Measurements from ENCODE around the gene ZNF608. TPM values are rescaled to one million over a fixed set of nuclear protein-coding genes. Genes with fewer than 3 reads are reported as not detected.

The ZNF608 gene
- total RNA-seq, 3 donors from 2014 or later (not counting 1 experiment from before 2014, with no cell fraction given): 0.39 to 6.6 TPM; not detected in 1

- no peaks in the 10 kb centered on the region for H3K27me3 ChIP-seq (ENCODE audit: control insufficient read depth, insufficient read depth, low read length)
- no peak for DNase-seq
- 84% methylated on average over 4 of the region's 4 CpGs for WGBS (ENCODE audit: insufficient coverage)
- H3K4me3 ChIP-seq (ENCODE audit: low read length): no peak overlapping the region
- H3K27ac ChIP-seq (ENCODE audit: low read length): no peak overlapping the region
- no peak for TF ChIP-seq CTCF (IDR thresholded peaks at IDR 0.05)
- Mint-ChIP-seq H3K27me3 (ENCODE audit: low read depth in 2 of 2) (peaks cover 7% of the 10 kb centered on the region in 2 donors), H3K9me3 (no peaks in the 10 kb centered on the region), H3K4me1 (no peaks in the 10 kb centered on the region), H3K27ac (no peak overlapping the region), H3K36me3 (no peaks in the 10 kb centered on the region), H3K4me3 (no peak overlapping the region)
- H3K9me3 ChIP-seq (ENCODE audit: control insufficient read depth, insufficient read depth, low read length): no peaks in the 10 kb centered on the region
- intact Hi-C loops (cut with micrococcal nuclease): no loop called here
- H3K4me1 ChIP-seq (ENCODE audit: control insufficient read depth, insufficient read depth, low read length): no peaks in the 10 kb centered on the region
- no peak for ATAC-seq
- H3K36me3 ChIP-seq (ENCODE audit: control insufficient read depth, insufficient read depth, low read length): no peaks in the 10 kb centered on the region
Observed at GRCh38 chr5:124719113-124719967, 27.1 kb downstream of the ZNF608 start.

GRCh38 chr5:124718380-124718789 lies 28.1 kb downstream of the ZNF608 start:
- 86% methylated on average over 2 of the region's 2 CpGs for WGBS (ENCODE audit: insufficient coverage)

GRCh38 chr5:124716169-124716568 lies 30.3 kb downstream of the ZNF608 start:
- no peaks in the 10 kb centered on the region for H3K27me3 ChIP-seq (ENCODE audit: control insufficient read depth, insufficient read depth, low read length)
- H3K4me1 ChIP-seq (ENCODE audit: control insufficient read depth, insufficient read depth, low read length): no peaks in the 10 kb centered on the region
- no peaks in the 10 kb centered on the region for H3K36me3 Mint-ChIP-seq
- no peak overlapping the region for H3K4me3 Mint-ChIP-seq
- H3K36me3 ChIP-seq (ENCODE audit: control insufficient read depth, insufficient read depth, low read length): no peaks in the 10 kb centered on the region
- intact Hi-C loops (cut with micrococcal nuclease): no loop called here
- H3K9me3 Mint-ChIP-seq: peaks cover 0 to 3% of the 10 kb centered on the region in 2 donors
- H3K9me3 ChIP-seq (ENCODE audit: control insufficient read depth, insufficient read depth, low read length): no peaks in the 10 kb centered on the region
- WGBS (ENCODE audit: insufficient coverage): no CpG with 5 or more reads among the region's 1 CpG
- H3K27ac ChIP-seq (ENCODE audit: low read length): no peak overlapping the region
- no peak for DNase-seq
- no peak overlapping the region for H3K27ac Mint-ChIP-seq
- no peak for ATAC-seq
- no peaks in the 10 kb centered on the region for H3K4me1 Mint-ChIP-seq
- H3K27me3 Mint-ChIP-seq (ENCODE audit: low read depth in 2 of 2): peaks cover 4 to 14% of the 10 kb centered on the region in 2 donors
- no peak overlapping the region for H3K4me3 ChIP-seq (ENCODE audit: low read length)
- no peak for TF ChIP-seq CTCF (IDR thresholded peaks at IDR 0.05)

More at GRCh38 chr5:124718380-124718789, 28.1 kb downstream of the ZNF608 start:
- Mint-ChIP-seq H3K4me1 (no peaks in the 10 kb centered on the region), H3K9me3 (no peaks in the 10 kb centered on the region), H3K4me3 (no peak overlapping the region), H3K36me3 (no peaks in the 10 kb centered on the region), H3K27ac (no peak overlapping the region), H3K27me3 (ENCODE audit: low read depth in 2 of 2) (peaks cover 4 to 7% of the 10 kb centered on the region in 2 donors)
- TF ChIP-seq CTCF (IDR thresholded peaks at IDR 0.05): no peak
- no peaks in the 10 kb centered on the region for H3K4me1 ChIP-seq (ENCODE audit: control insufficient read depth, insufficient read depth, low read length)
- no peak for ATAC-seq
- no peaks in the 10 kb centered on the region for H3K9me3 ChIP-seq (ENCODE audit: control insufficient read depth, insufficient read depth, low read length)
- no peak overlapping the region for H3K4me3 ChIP-seq (ENCODE audit: low read length)
- H3K27me3 ChIP-seq (ENCODE audit: control insufficient read depth, insufficient read depth, low read length): no peaks in the 10 kb centered on the region
- H3K36me3 ChIP-seq (ENCODE audit: control insufficient read depth, insufficient read depth, low read length): no peaks in the 10 kb centered on the region
- no peak overlapping the region for H3K27ac ChIP-seq (ENCODE audit: low read length)
- no peak for DNase-seq
- intact Hi-C loops (cut with micrococcal nuclease): no loop called here
